ENCODE measurements around the gene TRAPPC14.
A peak's percentile ranks its signal among the peaks of the same experiment; 100 is the strongest.
"Not testable (repeated sequence)": the region's sequence is repeated elsewhere in the genome, so short reads cannot be mapped to it uniquely, and the experiment has no call there.

The TRAPPC14 gene

GRCh38 chr7:100158229-100159098 lies at the start of gene TRAPPC14:
Gene TRAPPC14, minus strand, starts transcription at chr7:100158723. Its CDS starts 224 bp downstream, at chr7:100158499.
- DNase-seq (ENCODE audit: low read depth in 2 of 2, low spot score in 1 of 2) = peak; percentile 76 to 83

- DNase-seq (ENCODE audit: low read depth in 2 of 2, low spot score in 1 of 2) = no peak
Observed at GRCh38 chr7:100204454-100204853, 45.9 kb upstream of the TRAPPC14 start.

- DNase-seq (ENCODE audit: low read depth in 2 of 2, low spot score in 1 of 2) = no peak
Observed at GRCh38 chr7:100200693-100201092, 42.2 kb upstream of the TRAPPC14 start.

GRCh38 chr7:100198266-100198665 lies 39.7 kb upstream of the TRAPPC14 start:
- no peak for DNase-seq (ENCODE audit: low read depth in 2 of 2, low spot score in 1 of 2)

GRCh38 chr7:100195901-100196322 lies 37.4 kb upstream of the TRAPPC14 start:
- DNase-seq (ENCODE audit: low read depth in 2 of 2, low spot score in 1 of 2) = not testable (repeated sequence)

GRCh38 chr7:100195222-100195621 lies 36.7 kb upstream of the TRAPPC14 start:
- no peak for DNase-seq (ENCODE audit: low read depth in 2 of 2, low spot score in 1 of 2)

GRCh38 chr7:100192969-100193368 lies 34.4 kb upstream of the TRAPPC14 start:
- DNase-seq (ENCODE audit: low read depth in 2 of 2, low spot score in 1 of 2) = no peak

- DNase-seq (ENCODE audit: low read depth in 2 of 2, low spot score in 1 of 2) = not testable (repeated sequence)
Observed at GRCh38 chr7:100192281-100192862, 33.8 kb upstream of the TRAPPC14 start.

- no peak for DNase-seq (ENCODE audit: low read depth in 2 of 2, low spot score in 1 of 2)
Observed at GRCh38 chr7:100191775-100192174, 33.3 kb upstream of the TRAPPC14 start.

GRCh38 chr7:100190048-100190711 lies 31.7 kb upstream of the TRAPPC14 start:
- no peak for DNase-seq (ENCODE audit: low read depth in 2 of 2, low spot score in 1 of 2)

GRCh38 chr7:100189061-100189460 lies 30.5 kb upstream of the TRAPPC14 start:
- no peak for DNase-seq (ENCODE audit: low read depth in 2 of 2, low spot score in 1 of 2)

- no peak for DNase-seq (ENCODE audit: low read depth in 2 of 2, low spot score in 1 of 2)
Observed at GRCh38 chr7:100185726-100186125, 27.2 kb upstream of the TRAPPC14 start.

- DNase-seq (ENCODE audit: low read depth in 2 of 2, low spot score in 1 of 2) = not testable (repeated sequence)
Observed at GRCh38 chr7:100183090-100183489, 24.6 kb upstream of the TRAPPC14 start.

GRCh38 chr7:100182616-100183015 lies 24.1 kb upstream of the TRAPPC14 start:
- not testable (repeated sequence) for DNase-seq (ENCODE audit: low read depth in 2 of 2, low spot score in 1 of 2)

- DNase-seq (ENCODE audit: low read depth in 2 of 2, low spot score in 1 of 2) = not testable (repeated sequence)
Observed at GRCh38 chr7:100180084-100180483, 21.6 kb upstream of the TRAPPC14 start.

GRCh38 chr7:100177045-100178001 lies 18.8 kb upstream of the TRAPPC14 start, which contains the start of the genes GPC2 and STAG3:
Gene GPC2, minus strand, starts transcription at chr7:100177381. Its CDS starts 182 bp downstream, at chr7:100177199.
Gene STAG3, plus strand, starts transcription at chr7:100177918. Its CDS starts 2,639 bp downstream, at chr7:100180557.
- peak; percentile 94 to 96 for DNase-seq (ENCODE audit: low read depth in 2 of 2, low spot score in 1 of 2)

GRCh38 chr7:100176096-100177044 lies 17.8 kb upstream of the TRAPPC14 start:
- no peak for DNase-seq (ENCODE audit: low read depth in 2 of 2, low spot score in 1 of 2)

GRCh38 chr7:100175296-100175935 lies 16.9 kb upstream of the TRAPPC14 start:
- no peak for DNase-seq (ENCODE audit: low read depth in 2 of 2, low spot score in 1 of 2)

- no peak for DNase-seq (ENCODE audit: low read depth in 2 of 2, low spot score in 1 of 2)
Observed at GRCh38 chr7:100174582-100174981, 16.1 kb upstream of the TRAPPC14 start.

All from stimulated activated CD8-positive, alpha-beta memory T cell treated with anti-CD3 and anti-CD28 coated beads, Interleukin-4, amount 100 ng/mL, for 4 hours (primary cell).